ENCODE measurements around the gene NOTCH1. TPM values are rescaled to one million over a fixed set of nuclear protein-coding genes. Genes with fewer than 3 reads are reported as not detected.

The NOTCH1 gene
- total and polyA plus RNA-seq, 2 of the 8 experiments (the other 6 are each of a cell fraction or from before 2014, with no cell fraction given), result 6.9 to 55.6 TPM

- Histone ChIP-seq H3K56ac (replicated peaks; ENCODE audit: insufficient read length, low read depth, low read length) (no peak overlapping the region), H4K20me1 (replicated peaks in 1 of 2; ENCODE audit: control insufficient read depth in 1 of 2, insufficient read depth in 2 of 2, low read length in 2 of 2) (peaks cover 20 to 25% of the 10 kb centered on the region in 2 experiments), H2AK5ac (ENCODE audit: low read depth, low read length) (no peak overlapping the region), H3K79me2 (ENCODE audit: control insufficient read depth in 1 of 2, insufficient read depth in 2 of 2, low read length in 2 of 2) (peaks cover 9 to 41% of the 10 kb centered on the region in 2 experiments; a peak in 3 of 4 replicates), H3K4me3 (ENCODE audit: extremely low read depth in 1 of 4, insufficient read depth in 2 of 4, low read depth in 3 of 4, low read length in 4 of 4) (peak overlapping the region; percentile 71 to 98 (median 74)), H3K9ac (replicated peaks in 1 of 4; ENCODE audit: extremely low read depth in 1 of 4, low read depth in 3 of 4, low read length in 3 of 4) (peak overlapping the region in 2 of 4 experiments; percentile 31 to 61; a peak in 3 of 7 replicates), H3K36me3 (ENCODE audit: control insufficient read depth in 2 of 4, insufficient read depth in 4 of 4, low read length in 3 of 4) (peaks cover 0 to 6% (median 1%) of the 10 kb centered on the region in 4 experiments; a peak in 3 of 8 replicates), H4K91ac (replicated peaks; ENCODE audit: insufficient read length, low read length) (no peak overlapping the region), H2BK5ac (ENCODE audit: low read depth, low read length) (no peak overlapping the region), H3K18ac (ENCODE audit: extremely low read depth, low read length) (no peak overlapping the region), H2BK15ac (ENCODE audit: low read length) (no peak overlapping the region), H3K27ac (ENCODE audit: low read depth, low read length) (no peak overlapping the region), H3K23me2 (ENCODE audit: low read depth, low read length) (peaks cover 7% of the 10 kb centered on the region; the same call in 1 of the 2 replicates), H2BK12ac (ENCODE audit: low read depth, low read length) (no peak overlapping the region), H2BK120ac (replicated peaks; ENCODE audit: low read depth, low read length) (no peak overlapping the region), H2BK20ac (ENCODE audit: low read length) (no peak overlapping the region), H4K5ac (ENCODE audit: insufficient read length, low read depth, low read length) (no peak overlapping the region), H3K9me3 (ENCODE audit: insufficient read depth in 2 of 2, low read depth in 1 of 2, low read length in 1 of 2) (no peaks in the 10 kb centered on the region), H4K8ac (ENCODE audit: extremely low read depth, insufficient read depth, low read length) (0 out of 2 replicates have a peak overlapping the region, but pooled peaks have one; percentile 12), H3K14ac (ENCODE audit: insufficient read length) (no peak overlapping the region), H2AFZ (ENCODE audit: low read length) (no peak overlapping the region), H3K4ac (replicated peaks; ENCODE audit: insufficient read length, low read depth, low read length) (no peak overlapping the region), H3K27me3 (replicated peaks in 1 of 4; ENCODE audit: control insufficient read depth in 3 of 4, extremely low read depth in 1 of 4, insufficient read depth in 3 of 4, low read length in 3 of 4) (no peaks in the 10 kb centered on the region), H3K4me2 (ENCODE audit: insufficient read depth in 1 of 2, low read depth in 2 of 2, low read length in 2 of 2) (peak overlapping the region in 1 of 2 experiments; percentile 79; a peak in 2 of 4 replicates), H3K79me1 (ENCODE audit: low read depth, low read length) (peaks cover 19% of the 10 kb centered on the region), H3K23ac (ENCODE audit: insufficient read length) (no peak overlapping the region), H3K4me1 (replicated peaks in 1 of 4; ENCODE audit: control insufficient read depth in 3 of 4, insufficient read depth in 4 of 4, low read length in 3 of 4) (peaks cover 0 to 41% (median 29%) of the 10 kb centered on the region in 4 experiments; a peak in 6 of 7 replicates)
- TF ChIP-seq ATF2 (IDR thresholded peaks at IDR 0.05; ENCODE audit: low read length) (no peak), RNF2 (IDR thresholded peaks at IDR 0.05; ENCODE audit: borderline replicate concordance, low read depth, low read length, missing control alignments, poor library complexity, severe bottlenecking) (no peak), JUND (IDR thresholded peaks at IDR 0.05; ENCODE audit: low read length) (no peak), SUZ12 (IDR thresholded peaks at IDR 0.05; ENCODE audit: low read length) (0 out of 2 replicates have a peak, but pooled peaks have one; percentile 9)
- POLR2A ChIA-PET (ENCODE audit: partially characterized antibody), result interaction anchor here (1.1 to 1.2 kb wide), 3 partner anchors 9 to 43 kb away, joined by 3 to 4 read pairs (median 3); no protein-coding TSS in a partner anchor
- FAIRE-seq (no peak), DNase-seq (ENCODE audit: low read depth in 1 of 2, low spot score in 2 of 2) (no peak)
- CTCF ChIA-PET (ENCODE audit: partially characterized antibody), result interaction anchor here (0.5 kb wide), 1 partner anchor 16 kb away, joined by 3 read pairs; no protein-coding TSS in a partner anchor
- no CpG with 5 or more reads among the region's 41 CpGs for WGBS, 2 experiments (ENCODE audit: extremely low coverage in 1 of 2, insufficient coverage in 1 of 2, insufficient read length in 1 of 2, insufficient replicate concordance in 2 of 2, low coverage in 1 of 2, low lambda C conversion rate in 2 of 2, missing lambda C conversion rate in 1 of 2)
Measured at GRCh38 chr9:136545692-136545964, 220 bp downstream of the NOTCH1 start.
